Endothelial cell of umbilical vein (primary cell): ENCODE data around the gene CDK6. TPM values are rescaled to one million over a fixed set of nuclear protein-coding genes. Genes with fewer than 3 reads are reported as not detected.

ENCODE experiments used
- BruUV-seq: library from RNA; stranded (reverse); fragments of 400-500 nt; replicated peaks from 2 replicates; lab custom pipeline; 2021; lab: Mats Ljungman, UMichigan
- CTCF ChIA-PET: fragments of 300-600, 350-600 bp; sonication (Branson Sonifier 250); formaldehyde crosslinking; loops from one replicate; lab custom pipeline; 2021; ENCODE audit warnings: antibody characterized with exemption, inconsistent platforms; lab: Charles Lee
- POLR2A ChIA-PET: fragments of 300-600, 350-600 bp; sonication (Branson Sonifier 250); formaldehyde crosslinking; loops from one replicate; lab custom pipeline; 2021; ENCODE audit warnings: antibody characterized with exemption, inconsistent platforms; lab: Charles Lee
- DNase-seq: peaks from one replicate; pipeline ENCODE4 v3.0.0-alpha.2; 2011; ENCODE audit warnings: low read depth, low spot score
- FAIRE-seq: peaks from 2 replicates; lab custom pipeline; 2011; peaks lifted over from hg19 to GRCh38; lab: Jason Lieb, UNC
- H2AFZ ChIP-seq: 2 replicates; pipeline ENCODE4 v1.6.0; 2012; ENCODE audit warnings: low read depth, low read length, control low read depth, inconsistent platforms
- H3K27ac ChIP-seq: 2 replicates; pipeline ENCODE4 v1.5.1; 2011; ENCODE audit warnings: low read depth, mild to moderate bottlenecking, control low read depth, low read length, moderate library complexity; ENCODE audit not compliant: insufficient read depth
- H3K27me3 ChIP-seq, 2 experiments: 2 replicates each; pipeline versions ENCODE4 v1.6.0 to v1.6.1; 2011; ENCODE audit warnings: low read length in 2 of 2, mixed read lengths in 1 of 2; ENCODE audit not compliant: control insufficient read depth in 2 of 2, insufficient read depth in 2 of 2
- H3K36me3 ChIP-seq, 2 experiments: 2 replicates in 1 of 2; 3 replicates in 1 of 2; pipeline ENCODE4 v1.5.1; 2011; ENCODE audit warnings: low read length in 2 of 2, mild to moderate bottlenecking in 1 of 2, moderate library complexity in 1 of 2; ENCODE audit not compliant: control insufficient read depth in 2 of 2, insufficient read depth in 2 of 2; ENCODE audit errors: extremely low read depth in 1 of 2
- H3K4me1 ChIP-seq: 3 replicates; pipeline ENCODE4 v1.5.1; 2011; ENCODE audit warnings: mild to moderate bottlenecking, low read length; ENCODE audit not compliant: control insufficient read depth, insufficient read depth; ENCODE audit errors: extremely low read depth
- H3K4me2 ChIP-seq: 2 replicates; pipeline ENCODE4 v1.6.1; 2011; ENCODE audit warnings: low read length, control low read depth, mixed read lengths; ENCODE audit not compliant: insufficient read depth
- H3K4me3 ChIP-seq, 3 experiments: fragments of 200-600 bp in 1 of 3; sonication (generic), shearing (Covaris generic) in 1 of 3; replicated peaks in 1 of 3; 2 replicates each; pipeline ENCODE4 v1.5.1; 2011 to 2016; ENCODE audit warnings: control low read depth in 3 of 3, low read length in 3 of 3, mild to moderate bottlenecking in 2 of 3, inconsistent platforms in 1 of 3, low read depth in 1 of 3, moderate library complexity in 1 of 3; ENCODE audit not compliant: insufficient read depth in 1 of 3
- H3K79me2 ChIP-seq: 2 replicates; pipeline ENCODE4 v1.6.0; 2012; ENCODE audit warnings: low read length, inconsistent platforms; ENCODE audit not compliant: control insufficient read depth, insufficient read depth
- H3K9ac ChIP-seq: replicated peaks from 2 replicates; pipeline ENCODE3; 2011; ENCODE audit warnings: low read length, control low read depth; ENCODE audit not compliant: insufficient read depth; ENCODE audit errors: extremely low read depth
- H3K9me1 ChIP-seq: replicated peaks from 3 replicates; pipeline ENCODE4 v1.6.0; 2011; ENCODE audit warnings: mild to moderate bottlenecking, low read length; ENCODE audit not compliant: control insufficient read depth, insufficient read depth; ENCODE audit errors: extremely low read depth
- H3K9me3 ChIP-seq: replicated peaks from 2 replicates; pipeline ENCODE4 v1.5.1; 2012; ENCODE audit warnings: low read length, inconsistent platforms; ENCODE audit not compliant: control insufficient read depth, insufficient read depth
- H4K20me1 ChIP-seq: replicated peaks from 2 replicates; pipeline ENCODE3; 2011; ENCODE audit warnings: mild to moderate bottlenecking, low read length; ENCODE audit not compliant: control insufficient read depth, insufficient read depth; ENCODE audit errors: extremely low read depth
- EZH2 ChIP-seq: IDR thresholded peaks from 2 replicates; pipeline ENCODE4 v1.6.1; 2012; ENCODE audit warnings: borderline replicate concordance, low read depth, mild to moderate bottlenecking, moderate library complexity, low read length, inconsistent platforms; ENCODE audit not compliant: severe bottlenecking
- FOS ChIP-seq: IDR thresholded peaks from 2 replicates; pipeline ENCODE4 v1.6.1; 2011; ENCODE audit warnings: mild to moderate bottlenecking, low read length, moderate library complexity, borderline replicate concordance; ENCODE audit not compliant: insufficient read depth
- GATA2 ChIP-seq: IDR thresholded peaks from 2 replicates; pipeline ENCODE4 v1.7.0; 2011; ENCODE audit warnings: low read depth, mild to moderate bottlenecking, moderate library complexity, mixed read lengths, low read length; ENCODE audit not compliant: insufficient read length, insufficient read depth
- JUN ChIP-seq: IDR thresholded peaks from 2 replicates; pipeline ENCODE4 v1.6.1; 2011; ENCODE audit warnings: borderline replicate concordance, low read depth; ENCODE audit not compliant: insufficient read length, insufficient read depth
- MYC ChIP-seq: IDR thresholded peaks from one replicate; pipeline ENCODE4 v1.6.1; 2011; ENCODE audit warnings: mild to moderate bottlenecking, low read depth, low read length
- POLR2AphosphoS5 ChIP-seq: IDR thresholded peaks from 2 replicates; pipeline ENCODE4 v1.6.1; 2012; ENCODE audit warnings: low read depth, mild to moderate bottlenecking, control low read depth, low read length, moderate library complexity; ENCODE audit not compliant: insufficient read depth
- dilution Hi-C: fragments of 300-500 bp; cut with MboI; formaldehyde crosslinking; loops from one replicate; pipeline ENCODE4 v1.15.0; 2019; ENCODE audit warnings: low sequenced_read_pairs; ENCODE audit not compliant: extremely low pct_ligation_motif_present
- intact Hi-C: fragments of 100-400 bp; cut with micrococcal nuclease; formaldehyde crosslinking; loops from one replicate; pipeline ENCODE4 v1.10.0; 2022
- polyA plus RNA-seq, 4 experiments: library from polyadenylated mRNA; depleted of rRNA in 3 of 4; stranded (reverse) in 3 of 4; unstranded in 1 of 4; fragments of >200 nt; gene quantifications; 2 replicates each; pipeline versions ENCODE4 v1.2.1 to v1.2.3, GENCODE V29; 2011 to 2012; ENCODE audit warnings: missing spikeins in 1 of 4
- total RNA-seq: library from RNA; stranded (reverse); gene quantifications from 2 replicates; pipeline ENCODE4 v1.2.3, GENCODE V29; 2021

CDK6 gene
- total and polyA plus RNA-seq, 2 donors (not counting 3 experiments of a cell fraction or from before 2014, with no cell fraction given): 6.0 to 28.2 TPM

GRCh38 chr7:92723943-92724342 is 112.4 kb downstream of the CDK6 start:
- ChIA-PET CTCF (interaction anchor here (0.6 to 1.7 kb wide), 3 partner anchors 30 to 109 kb away, joined by 3 to 4 read pairs (median 3); no protein-coding TSS in a partner anchor), POLR2A (no interaction called here)
- dilution Hi-C loops (no loop called here), intact Hi-C loops (no loop called here)
- H3K36me3 ChIP-seq: peaks cover 3% of the 10 kb centered on the region in 2 experiments
- no peaks in the 10 kb centered on the region for H3K9me3 ChIP-seq
- no peaks in the 10 kb centered on the region for H4K20me1 ChIP-seq
- peak overlapping the region; percentile 55 for H3K4me2 ChIP-seq
- peaks cover 28% of the 10 kb centered on the region for H3K4me1 ChIP-seq
- peak overlapping the region; percentile 52 for H2AFZ ChIP-seq
- H3K79me2 ChIP-seq: no peaks in the 10 kb centered on the region
- no peaks in the 10 kb centered on the region for H3K9me1 ChIP-seq
- TF ChIP-seq FOS: no peak
- no peak for TF ChIP-seq POLR2AphosphoS5
- no peak for TF ChIP-seq MYC
- no peak overlapping the region for H3K4me3 ChIP-seq
- FAIRE-seq: no peak
- no peaks in the 10 kb centered on the region for H3K27me3 ChIP-seq
- no TSS peak for BruUV-seq
- DNase-seq: peak; percentile 55
- H3K27ac ChIP-seq: peak overlapping the region; percentile 78
- H3K9ac ChIP-seq: no peak overlapping the region

GRCh38 chr7:92723205-92723604 is 113.2 kb downstream of the CDK6 start:
- no peaks in the 10 kb centered on the region for H3K9me3 ChIP-seq
- peak overlapping the region in 1 of 3 experiments; percentile 11 for H3K4me3 ChIP-seq
- H3K36me3 ChIP-seq: peaks cover 3% of the 10 kb centered on the region in 2 experiments
- no peak overlapping the region for H2AFZ ChIP-seq
- H3K79me2 ChIP-seq: no peaks in the 10 kb centered on the region
- H3K9me1 ChIP-seq: no peaks in the 10 kb centered on the region
- ChIA-PET CTCF (interaction anchor here (0.6 to 0.9 kb wide), 2 partner anchors 30 to 109 kb away, joined by 3 to 4 read pairs; no protein-coding TSS in a partner anchor), POLR2A (no interaction called here)
- intact Hi-C loops (no loop called here), dilution Hi-C loops (no loop called here)
- peaks cover 35% of the 10 kb centered on the region for H3K4me1 ChIP-seq
- peak overlapping the region; percentile 78 for H3K27ac ChIP-seq
- no peaks in the 10 kb centered on the region for H3K27me3 ChIP-seq
- H3K9ac ChIP-seq: peak overlapping the region; percentile 46
- H3K4me2 ChIP-seq: peak overlapping the region; percentile 55
- no TSS peak for BruUV-seq
- FAIRE-seq (no peak), DNase-seq (peak; percentile 51)
- TF ChIP-seq FOS (peak; percentile 26), EZH2 (no peak), JUN (peak; percentile 31), GATA2 (no peak), MYC (no peak)
- H4K20me1 ChIP-seq: no peaks in the 10 kb centered on the region
